GM21360 (cell line): ENCODE results near the gene DMPK.

Experiments used
- ATAC-seq: cut with Tn5 transposase; IDR thresholded peaks from one replicate; pipeline ENCODE4 v1.9.1; 2021; ENCODE audit warnings: mild to moderate bottlenecking, moderate library complexity; ENCODE audit not compliant: unreplicated experiment

Gene DMPK, protein sequence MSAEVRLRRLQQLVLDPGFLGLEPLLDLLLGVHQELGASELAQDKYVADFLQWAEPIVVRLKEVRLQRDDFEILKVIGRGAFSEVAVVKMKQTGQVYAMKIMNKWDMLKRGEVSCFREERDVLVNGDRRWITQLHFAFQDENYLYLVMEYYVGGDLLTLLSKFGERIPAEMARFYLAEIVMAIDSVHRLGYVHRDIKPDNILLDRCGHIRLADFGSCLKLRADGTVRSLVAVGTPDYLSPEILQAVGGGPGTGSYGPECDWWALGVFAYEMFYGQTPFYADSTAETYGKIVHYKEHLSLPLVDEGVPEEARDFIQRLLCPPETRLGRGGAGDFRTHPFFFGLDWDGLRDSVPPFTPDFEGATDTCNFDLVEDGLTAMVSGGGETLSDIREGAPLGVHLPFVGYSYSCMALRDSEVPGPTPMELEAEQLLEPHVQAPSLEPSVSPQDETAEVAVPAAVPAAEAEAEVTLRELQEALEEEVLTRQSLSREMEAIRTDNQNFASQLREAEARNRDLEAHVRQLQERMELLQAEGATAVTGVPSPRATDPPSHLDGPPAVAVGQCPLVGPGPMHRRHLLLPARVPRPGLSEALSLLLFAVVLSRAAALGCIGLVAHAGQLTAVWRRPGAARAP

DNA sequence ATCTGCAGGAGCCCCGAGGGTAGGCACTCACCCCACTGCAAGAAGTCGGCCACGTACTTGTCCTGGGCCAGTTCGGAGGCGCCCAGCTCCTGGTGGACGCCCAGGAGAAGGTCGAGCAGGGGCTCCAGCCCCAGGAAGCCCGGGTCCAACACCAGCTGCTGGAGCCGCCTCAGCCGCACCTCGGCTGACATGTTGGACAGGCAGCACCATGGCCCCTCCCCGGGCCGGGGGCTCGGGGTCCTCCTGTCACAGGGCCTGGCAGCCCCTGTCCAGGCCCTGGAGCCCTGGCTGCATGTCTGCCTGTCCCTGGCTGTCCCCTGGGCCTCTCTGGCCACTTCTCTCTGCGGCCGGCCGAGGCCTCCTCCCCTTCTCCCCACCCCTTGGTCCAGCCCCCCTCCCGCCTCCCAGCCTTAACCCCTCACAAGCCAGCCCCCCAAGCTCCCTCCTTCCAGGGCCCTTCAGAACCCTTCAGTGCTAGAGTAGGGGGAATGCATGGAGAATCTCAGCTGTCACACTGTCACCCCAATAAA is at the start of gene DMPK:
Gene DMPK (minus strand): TSS at position 329 of the 530 bp plus-strand sequence. CDS start 138 bp downstream, at position 191.
- no peak for ATAC-seq

DNA sequence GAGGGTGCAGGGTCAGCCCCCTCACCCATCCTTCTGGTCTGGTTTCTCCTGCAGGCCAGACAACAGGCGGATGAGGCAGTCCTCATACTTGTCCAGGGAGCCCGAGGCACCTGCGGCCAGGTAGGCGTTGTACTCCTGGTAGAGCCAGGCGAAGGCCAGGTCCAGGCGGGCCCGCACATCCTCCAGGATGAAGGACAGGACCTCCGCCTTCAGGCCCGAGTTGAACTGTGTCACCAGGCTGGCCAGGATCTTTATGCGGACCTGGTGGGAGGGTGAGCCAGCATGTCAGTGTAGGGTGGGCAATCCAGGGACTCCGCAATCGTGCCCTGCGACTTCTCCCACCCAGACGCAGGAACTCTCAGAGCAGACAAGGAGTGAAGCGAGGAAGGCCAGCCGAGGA is 46.7 kb upstream of the DMPK start:
- no peak for ATAC-seq

DNA sequence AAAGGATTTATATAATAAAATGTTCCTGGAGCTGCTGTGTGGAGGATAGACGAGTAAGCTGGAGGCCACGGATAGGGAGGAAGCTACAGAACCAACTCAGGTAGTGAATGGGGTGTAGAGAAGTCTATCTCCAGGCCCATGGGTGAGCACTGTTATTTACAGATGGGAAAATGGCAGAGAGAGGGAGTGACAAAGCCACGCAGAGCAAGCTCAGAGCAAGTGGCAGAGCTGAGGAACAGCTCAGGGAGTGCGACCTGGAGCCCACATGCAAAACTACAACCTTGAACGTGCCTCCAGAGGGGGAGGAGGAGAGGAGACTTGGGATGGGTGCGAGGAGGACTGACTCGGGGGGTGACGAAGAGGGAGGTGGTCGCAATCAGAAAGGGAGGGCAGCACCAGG is 46.2 kb upstream of the DMPK start:
- no peak for ATAC-seq

DNA sequence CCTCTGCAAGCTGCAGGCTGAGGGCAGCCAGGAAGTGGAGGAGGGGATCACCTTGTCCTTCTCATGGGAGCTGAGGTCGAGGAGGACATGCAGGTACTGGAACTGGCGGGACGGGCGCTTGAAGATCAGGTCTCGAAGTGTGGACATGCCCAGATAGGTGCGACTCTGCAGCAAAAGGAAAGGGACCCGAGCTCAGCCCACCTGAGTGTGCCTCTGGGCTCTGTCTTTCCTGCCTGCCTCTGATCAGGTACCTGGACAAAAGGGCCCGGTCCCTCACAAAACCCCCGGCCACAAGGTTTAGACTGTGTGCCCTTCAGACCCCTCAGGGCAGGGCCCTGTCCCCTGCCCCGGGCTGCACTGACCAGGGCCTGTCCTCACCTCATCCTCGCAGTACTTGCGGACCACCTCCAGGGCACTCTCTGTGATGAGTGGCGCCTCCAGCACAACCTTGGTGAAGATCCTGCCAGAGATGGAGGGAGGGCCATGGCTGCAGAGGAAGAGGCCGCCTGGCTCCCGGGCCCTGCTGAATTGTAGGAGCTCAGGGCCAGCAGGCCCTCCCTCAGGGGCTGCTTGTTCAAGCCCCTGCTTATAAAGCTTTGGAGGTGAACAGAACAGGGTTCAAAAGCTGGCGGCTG is 45.3 kb upstream of the DMPK start:
- no peak for ATAC-seq

DNA sequence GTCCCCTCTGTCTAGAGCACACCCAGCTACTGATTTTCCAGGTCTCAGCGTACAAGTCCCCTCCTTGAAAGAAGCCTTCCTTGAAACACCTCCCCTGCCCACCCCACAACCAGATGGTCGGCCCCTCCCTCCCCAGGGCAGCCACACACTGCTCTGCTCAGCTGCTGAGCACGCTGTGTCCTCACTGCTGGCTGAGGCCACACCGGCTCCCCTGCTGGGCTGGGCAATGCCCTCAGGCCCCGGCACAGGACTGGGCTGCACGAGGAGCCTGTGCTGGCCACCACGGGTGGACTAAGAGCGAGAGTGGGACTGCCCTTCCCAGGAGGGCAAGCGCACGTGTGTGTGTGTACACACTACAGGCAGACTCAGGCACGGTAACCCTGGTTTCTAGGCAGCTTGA is 44.6 kb upstream of the DMPK start:
- ATAC-seq = no peak

DNA sequence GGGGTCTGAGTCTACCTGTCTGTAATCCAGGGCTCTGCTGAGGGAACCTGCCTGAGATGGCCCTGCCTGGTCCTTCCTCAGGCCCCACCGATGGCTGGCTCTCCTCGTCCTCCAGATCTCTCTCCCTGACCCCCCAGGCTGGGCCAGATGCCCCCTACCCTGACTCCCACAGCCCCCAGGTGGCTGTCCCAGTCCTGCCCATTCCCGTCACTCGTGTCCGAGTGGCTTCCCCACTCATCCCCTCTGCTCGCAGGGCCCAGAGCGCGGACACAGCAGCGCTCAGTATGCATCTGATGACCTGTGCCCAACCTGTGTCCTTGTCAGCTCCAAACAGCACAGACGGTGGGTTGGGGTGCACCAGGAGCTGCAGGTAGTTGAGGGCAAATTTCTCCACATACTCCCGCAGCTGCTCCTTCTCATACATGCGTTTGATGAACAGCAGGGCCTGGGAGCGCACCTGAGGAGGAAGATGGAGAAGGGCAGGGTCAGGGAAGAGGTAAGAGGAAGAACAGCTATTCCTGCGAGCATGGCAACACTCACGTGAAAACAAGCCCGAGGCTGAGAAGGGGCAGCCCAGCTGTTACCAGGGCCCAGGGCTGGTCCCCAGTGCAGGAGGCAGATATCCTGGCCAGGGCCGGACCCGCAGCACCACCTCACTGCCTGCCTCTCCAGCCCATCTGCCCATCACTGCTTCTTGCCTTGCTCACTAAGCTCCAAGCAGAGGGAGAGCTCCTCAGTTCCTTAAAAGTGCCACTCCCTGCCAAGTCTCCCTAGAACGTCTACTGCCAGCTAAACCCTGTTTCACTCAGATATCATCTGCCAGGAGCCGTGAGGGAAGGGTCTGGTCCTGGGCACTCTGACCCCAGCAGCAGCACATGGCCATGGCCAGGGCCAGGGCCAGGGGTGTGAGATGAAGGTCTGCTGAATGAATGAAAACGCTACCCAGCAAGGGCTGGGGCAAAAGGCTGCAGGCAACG is 43.9 kb upstream of the DMPK start:
- no peak for ATAC-seq

DNA sequence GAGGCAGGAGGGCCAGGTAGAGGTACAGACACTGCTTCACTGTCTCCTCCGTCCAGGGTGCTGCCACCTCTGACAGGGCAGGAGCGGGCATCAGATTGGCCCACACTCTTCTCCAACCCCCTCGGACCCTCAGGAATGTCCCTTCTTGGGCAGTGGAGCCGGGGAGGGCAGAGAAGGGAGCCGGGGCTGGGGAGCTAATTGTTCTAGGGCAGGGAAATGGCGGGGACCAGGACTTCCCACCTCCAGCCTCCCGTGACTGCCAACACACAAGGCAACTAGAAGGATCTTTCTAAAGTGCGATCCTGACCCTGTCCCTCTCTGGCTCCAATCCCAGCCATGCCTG is 42.9 kb upstream of the DMPK start:
- ATAC-seq = no peak

DNA sequence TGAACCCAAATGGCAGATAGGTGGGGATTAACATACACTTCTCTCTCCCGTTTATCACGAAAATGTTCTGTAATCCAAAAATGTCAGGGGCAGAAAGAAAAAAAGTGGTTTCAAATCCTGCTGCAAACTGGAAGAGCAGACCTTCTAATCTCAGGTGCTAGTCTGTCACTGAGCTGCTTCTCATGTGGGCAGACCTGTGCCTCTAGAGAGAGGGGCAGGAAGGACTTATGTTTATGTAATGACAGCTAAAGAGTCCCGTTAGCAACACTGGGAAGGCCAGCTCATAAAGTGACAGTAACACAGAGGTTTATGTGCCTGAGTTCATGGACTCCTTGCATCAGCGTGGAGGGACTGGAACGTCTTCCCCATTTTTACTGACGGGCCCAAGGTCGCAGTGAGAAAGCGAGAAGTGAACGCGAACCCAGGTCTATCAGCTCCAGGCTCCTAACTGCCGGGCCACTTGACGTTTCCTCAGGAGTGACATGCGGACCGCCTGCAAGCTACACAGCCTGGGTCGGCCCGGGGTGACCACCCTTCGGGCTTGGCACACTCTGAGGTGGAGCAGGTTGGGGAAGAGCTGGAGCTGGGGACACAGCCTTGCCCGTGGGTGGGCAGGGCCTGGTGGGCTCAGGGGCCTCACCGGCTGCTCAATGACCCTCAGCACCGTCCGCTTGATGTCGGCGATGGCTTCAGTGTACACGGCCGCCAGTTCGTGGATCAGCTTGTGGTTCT is 42.4 kb upstream of the DMPK start:
- no peak for ATAC-seq

DNA sequence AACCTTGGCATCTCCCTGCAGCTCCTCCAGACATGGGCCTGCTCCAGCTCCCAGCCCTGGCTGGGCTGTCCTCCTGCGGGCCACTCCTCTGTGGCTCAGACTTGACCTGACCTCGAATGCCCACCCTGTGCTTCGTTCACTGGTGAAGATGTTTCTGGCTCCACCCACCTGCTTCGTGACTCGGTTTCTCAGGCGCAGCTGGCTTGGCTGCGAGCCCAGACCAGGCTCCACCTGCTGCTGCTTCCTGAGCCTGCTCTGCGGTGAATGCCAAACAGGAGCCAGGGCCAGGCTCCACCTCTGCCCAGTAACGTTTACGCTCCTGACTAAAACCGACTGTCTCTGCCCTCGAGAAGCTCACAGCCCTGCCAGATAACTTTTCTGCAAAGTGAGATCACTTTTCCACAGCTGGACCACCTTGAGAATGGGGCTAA is 41.8 kb upstream of the DMPK start:
- ATAC-seq = no peak

DNA sequence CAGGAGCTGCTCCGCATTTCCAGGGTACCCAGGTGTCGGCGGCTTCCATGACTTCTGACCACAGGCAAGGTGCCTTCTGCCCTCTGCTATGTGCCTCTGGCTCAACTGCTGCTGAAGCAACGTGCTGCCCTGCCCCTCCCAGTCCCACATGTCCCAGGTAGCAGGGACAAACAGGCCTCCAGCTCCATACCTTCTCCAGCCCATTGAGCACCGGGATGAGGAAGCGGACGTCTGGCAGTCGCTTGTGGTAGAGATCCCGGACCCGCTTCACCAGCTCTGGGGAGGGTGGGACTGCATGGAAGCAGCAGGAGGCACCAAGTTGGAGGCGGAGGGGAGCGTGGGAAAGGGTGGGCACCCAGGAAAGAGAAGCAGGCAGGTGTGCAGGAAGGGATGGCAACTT is 40.9 kb upstream of the DMPK start:
- no peak for ATAC-seq

DNA sequence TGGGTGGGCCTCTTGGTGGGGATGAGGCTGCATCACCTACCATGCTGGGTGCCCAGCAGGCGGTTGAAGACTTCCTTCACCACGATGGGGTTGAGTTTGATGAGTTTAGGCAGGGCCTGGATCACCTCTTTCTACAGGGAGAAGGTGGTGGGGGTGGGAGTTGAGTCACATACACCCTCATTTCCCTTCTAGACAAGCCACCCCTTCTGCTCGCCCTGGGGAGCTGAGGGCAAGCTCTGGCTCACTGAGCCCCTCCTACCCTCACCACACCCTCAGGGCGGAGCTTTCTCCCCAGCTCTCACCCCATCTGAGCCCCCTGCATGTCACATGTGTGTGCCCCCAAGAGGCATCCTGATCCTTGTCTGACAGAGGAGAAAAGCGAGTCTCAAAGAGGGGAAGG is 40.4 kb upstream of the DMPK start:
- ATAC-seq = no peak

DNA sequence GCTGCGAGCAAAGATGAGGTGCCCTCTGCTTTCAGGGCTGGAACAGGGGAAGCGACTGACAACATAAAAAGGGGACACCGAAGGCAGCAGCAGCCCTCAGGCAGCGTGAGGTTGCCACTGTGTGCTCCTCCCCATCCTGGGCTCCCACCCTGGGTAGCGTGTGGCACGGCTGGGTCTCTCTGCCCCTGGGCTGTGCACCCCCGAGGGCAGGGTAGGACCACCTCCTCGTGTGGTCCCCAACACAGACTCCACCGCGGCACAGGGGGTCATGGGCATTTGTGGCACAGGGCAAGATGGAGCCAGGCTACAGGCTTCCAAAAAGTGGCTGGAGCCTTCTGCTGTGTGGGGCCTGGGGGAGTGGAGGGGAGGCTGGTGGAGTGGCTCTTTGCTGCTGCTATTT is 39.3 kb upstream of the DMPK start:
- ATAC-seq = no peak

DNA sequence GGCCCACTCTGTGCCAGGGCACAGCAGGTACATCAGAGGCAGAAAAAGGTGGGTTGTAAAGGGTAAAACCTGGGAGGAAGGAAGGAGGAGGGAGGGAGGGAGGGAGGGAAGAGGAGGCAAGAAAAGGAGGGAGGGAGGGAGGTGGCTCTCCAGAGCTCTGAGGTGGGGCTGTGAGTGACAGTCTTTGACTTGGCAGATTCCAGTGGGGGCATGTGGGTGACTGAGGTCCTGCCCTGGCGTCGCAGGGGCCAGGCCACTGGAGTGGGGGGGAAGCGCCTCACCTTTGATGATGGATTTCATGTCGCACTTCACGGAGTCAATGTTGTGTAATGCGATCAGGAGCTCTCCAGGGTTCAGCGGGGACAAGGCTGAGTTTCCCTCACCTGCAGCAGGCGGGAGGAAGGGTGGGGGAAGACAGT is 38.8 kb upstream of the DMPK start:
- ATAC-seq = no peak

DNA sequence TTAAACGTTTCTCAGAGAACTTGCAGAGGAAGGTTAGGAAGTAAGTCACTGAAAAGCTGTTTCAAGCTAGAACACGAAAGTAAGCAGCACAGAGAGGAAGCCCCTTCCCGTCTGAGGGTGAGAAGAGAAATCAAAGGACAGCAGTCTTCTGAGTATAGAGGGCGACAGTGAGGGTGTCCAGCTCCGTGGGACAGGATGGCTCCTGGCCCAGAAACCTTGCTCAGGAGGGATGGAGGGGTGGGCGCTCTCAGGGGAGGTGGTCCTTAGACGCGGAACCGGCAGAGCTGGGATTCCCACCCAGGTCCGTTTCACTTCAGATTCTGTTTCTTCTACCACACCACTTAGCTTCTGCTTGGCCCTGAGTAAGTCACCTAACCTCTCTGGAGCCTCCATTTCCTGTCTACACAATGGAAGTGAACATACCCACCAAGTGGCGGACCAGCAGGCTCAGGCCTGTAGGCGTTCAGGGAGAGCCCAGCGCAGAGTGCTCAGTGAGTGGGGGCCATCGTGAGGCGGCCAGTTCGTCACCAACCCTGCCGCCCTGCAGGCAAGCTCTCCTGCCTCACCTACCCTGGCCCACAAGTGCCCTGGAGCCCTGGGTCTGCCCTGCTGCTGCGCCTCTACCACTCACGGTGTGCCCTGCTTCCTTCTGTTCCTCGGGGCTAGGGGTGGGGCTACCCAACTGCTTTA is 38.3 kb upstream of the DMPK start:
- no peak for ATAC-seq

DNA sequence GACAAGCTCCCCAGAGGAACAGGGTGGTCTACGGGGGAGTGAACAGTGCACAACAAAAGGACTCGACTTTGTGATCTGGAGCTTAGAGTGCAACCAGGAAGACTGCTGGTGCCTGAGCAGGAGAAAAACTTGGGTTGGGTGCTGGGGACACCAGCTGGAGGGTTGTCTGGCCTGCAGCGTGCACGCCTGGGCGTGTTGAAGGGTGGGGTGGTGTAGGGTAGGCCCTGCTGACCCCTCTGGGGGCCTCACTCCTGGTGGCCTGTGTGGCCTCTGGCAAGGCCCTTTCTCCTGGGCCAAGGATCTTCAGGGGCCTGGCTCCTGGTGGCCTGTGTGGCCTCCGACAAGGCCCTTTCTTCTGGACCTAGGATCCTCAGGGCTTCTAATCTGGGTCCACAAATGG is 37.5 kb upstream of the DMPK start:
- ATAC-seq = no peak

DNA sequence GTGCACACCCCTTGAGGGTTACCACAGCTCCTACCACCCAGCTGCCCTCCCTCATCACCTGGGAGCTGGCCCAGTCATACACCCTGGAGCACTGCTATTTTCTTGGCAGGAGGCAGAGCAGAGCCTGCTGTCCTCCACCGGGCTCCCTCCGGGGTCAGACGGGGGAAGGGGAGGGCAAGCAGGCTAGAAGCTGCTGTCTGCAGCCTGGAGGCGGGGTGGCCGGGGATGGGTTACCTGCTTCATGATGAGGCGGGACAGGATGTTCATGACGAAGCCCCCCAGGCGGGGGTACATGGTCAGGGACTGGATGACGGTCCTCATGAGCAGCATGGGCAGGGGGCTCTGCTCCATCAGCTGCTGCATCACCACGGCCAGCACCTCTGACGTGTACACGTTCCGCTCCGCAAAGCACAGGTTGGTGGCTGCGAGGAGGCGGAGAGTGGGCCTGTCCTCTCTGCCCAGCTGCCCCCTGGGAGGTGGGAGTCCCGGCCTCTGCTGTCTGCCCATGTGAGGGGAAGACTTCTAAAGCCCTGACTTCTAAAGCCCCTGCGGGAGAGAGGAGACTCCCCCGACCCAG is 35.5 kb upstream of the DMPK start:
- no peak for ATAC-seq

DNA sequence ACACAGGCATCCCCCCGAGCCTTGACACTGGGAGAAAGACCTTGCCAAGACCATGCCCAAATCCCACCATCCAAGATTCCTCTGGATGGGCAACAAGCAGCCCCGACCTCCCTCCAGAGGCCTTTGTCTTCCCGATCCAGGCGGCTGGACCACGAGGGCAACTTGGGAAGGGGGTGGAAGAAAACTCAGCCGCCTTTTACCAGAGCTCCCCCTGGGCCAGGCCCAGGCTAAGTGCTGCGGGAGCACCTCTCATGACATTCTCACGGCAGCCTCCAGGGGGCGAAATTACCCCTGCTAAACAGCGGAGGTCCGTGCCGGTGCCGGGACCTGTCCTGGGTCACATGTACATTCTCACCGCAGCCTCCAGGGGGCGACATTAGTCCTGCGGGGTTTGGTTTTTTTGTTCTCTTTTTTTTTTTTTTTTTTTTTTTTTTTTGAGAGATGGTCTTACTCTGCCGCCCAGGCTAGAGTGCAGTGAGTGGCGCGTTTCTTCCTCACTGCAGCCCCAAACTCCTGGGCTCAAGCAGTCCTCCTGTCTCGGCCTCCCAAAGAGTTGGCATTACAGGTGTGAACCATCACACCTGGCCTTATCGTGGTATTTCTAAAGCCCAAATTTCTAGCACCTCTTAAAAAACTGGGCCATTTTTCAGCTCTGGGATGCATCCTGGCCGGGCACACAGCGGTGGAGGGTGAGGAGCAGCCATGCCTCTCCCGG is 34.9 kb upstream of the DMPK start:
- peak; percentile 85 for ATAC-seq

DNA sequence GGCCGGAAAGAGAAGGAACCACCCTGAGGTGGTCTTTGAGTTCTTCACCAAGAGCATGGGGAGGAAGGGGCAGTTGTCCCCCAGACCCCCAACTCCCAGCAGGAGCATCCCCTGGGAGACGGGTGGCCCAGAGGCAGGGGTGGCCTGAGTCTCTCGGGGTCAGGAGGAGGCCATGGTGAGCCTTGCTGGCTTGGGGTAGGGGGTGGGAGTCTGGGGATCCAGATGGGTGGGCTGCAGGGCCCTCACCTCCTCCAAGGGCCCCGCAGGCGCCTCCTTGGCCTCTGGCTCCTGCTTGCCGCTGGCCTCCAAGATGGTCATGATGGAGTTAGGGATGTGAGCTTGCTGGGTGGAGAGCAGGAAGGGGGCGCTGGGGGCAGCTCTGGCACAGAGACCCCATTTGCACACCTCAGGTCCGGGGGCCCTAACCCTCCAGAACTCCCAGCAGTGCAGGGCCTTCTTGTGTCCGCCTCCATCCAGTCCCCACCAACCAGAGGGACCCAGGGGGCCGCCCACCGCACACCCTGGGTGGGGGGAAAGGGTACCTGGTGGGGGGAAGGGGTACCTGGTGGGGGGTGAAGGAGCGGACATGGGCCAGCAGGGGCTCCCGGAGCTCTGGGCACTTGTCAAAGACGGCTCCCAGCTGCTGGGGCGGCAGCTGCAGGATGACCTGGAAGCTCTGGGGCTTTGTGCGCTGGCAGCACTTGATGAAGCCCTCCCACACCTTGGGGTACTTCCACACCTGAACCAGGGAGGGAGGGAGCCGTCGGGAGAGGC is 34.1 kb upstream of the DMPK start:
- ATAC-seq = no peak
